Measurements from ENCODE around the gene HIVEP3. TPM values are rescaled to one million over a fixed set of nuclear protein-coding genes. Genes with fewer than 3 reads are reported as not detected.

Gene HIVEP3
- total and polyA plus RNA-seq, 2 of the 13 experiments (the other 11 are each of a cell fraction or from before 2014, with no cell fraction given): 0.05 TPM; not detected in 1

DNA sequence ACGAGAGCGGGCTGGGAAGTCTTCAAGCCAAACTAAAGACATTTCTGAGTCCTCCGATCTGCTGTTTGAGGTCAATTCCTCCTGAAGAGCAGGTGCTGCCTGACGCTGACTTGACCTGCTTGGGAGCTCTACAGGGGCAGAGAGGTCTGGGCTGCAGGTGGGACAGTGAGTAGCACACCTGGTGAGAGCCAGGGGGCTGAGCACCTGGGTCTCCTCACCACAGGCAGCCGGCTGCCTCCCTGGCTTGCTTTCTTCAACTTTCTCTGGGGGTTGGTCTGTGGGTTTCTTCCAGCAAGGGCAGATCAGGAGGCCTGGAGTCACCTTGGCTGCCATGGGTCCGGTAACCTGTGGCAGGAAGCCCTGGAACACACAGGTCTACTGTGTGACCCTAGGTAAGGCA is 326.8 kb downstream of the HIVEP3 start:
- no peaks in the 10 kb centered on the region for H4K20me1 ChIP-seq (ENCODE audit: insufficient read depth, low read length)
- CTCF ChIA-PET (ENCODE audit: low intra/inter-chr PET ratio, low total read pairs): no interaction called here
- TF ChIP-seq ZFP1 (CRISPR knock-in tag; IDR thresholded peaks at IDR 0.05) (no peak), CC2D1A (CRISPR knock-in tag; IDR thresholded peaks at IDR 0.05) (no peak), ZFP36L1 (CRISPR knock-in tag; IDR thresholded peaks at IDR 0.05) (no peak), NCOR1 (IDR thresholded peaks at IDR 0.05; ENCODE audit: borderline replicate concordance, low read length) (no peak)
- TF ChIP-seq, protein P1, sequence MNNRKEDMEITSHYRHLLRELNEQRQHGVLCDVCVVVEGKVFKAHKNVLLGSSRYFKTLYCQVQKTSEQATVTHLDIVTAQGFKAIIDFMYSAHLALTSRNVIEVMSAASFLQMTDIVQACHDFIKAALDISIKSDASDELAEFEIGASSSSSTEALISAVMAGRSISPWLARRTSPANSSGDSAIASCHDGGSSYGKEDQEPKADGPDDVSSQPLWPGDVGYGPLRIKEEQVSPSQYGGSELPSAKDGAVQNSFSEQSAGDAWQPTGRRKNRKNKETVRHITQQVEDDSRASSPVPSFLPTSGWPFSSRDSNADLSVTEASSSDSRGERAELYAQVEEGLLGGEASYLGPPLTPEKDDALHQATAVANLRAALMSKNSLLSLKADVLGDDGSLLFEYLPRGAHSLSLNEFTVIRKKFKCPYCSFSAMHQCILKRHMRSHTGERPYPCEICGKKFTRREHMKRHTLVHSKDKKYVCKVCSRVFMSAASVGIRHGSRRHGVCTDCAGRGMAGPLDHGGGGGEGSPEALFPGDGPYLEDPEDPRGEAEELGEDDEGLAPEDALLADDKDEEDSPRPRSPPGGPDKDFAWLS (CRISPR knock-in tag; IDR thresholded peaks at IDR 0.05; ENCODE audit: borderline replicate concordance): no peak
- H3K27me3 ChIP-seq (ENCODE audit: control insufficient read depth in 1 of 2, insufficient read depth in 2 of 2, low read length in 2 of 2): peaks cover 0 to 9% of the 10 kb centered on the region in 2 experiments; a peak in 3 of 5 replicates
- no peak overlapping the region for H3K9ac ChIP-seq (ENCODE audit: insufficient read depth, low read depth, low read length)
- POLR2A ChIA-PET: no interaction called here
- in situ Hi-C loops (cut with HindIII; ENCODE audit: extremely low pct_ligation_motif_present, low pct_unique_long_range_greater_than_20kb): no loop called here
- no peak for ATAC-seq
- no peaks in the 10 kb centered on the region for H3K36me3 ChIP-seq (replicated peaks in 1 of 2; ENCODE audit: control insufficient read depth in 1 of 2, insufficient read depth in 2 of 2, low read length in 2 of 2)
- FAIRE-seq: no peak
- no TSS peak for BruUV-seq (replicated peaks)
- intact Hi-C loops (cut with micrococcal nuclease; ENCODE audit: unreplicated experiment): no loop called here
- no peak for DNase-seq (ENCODE audit: low spot score)
- H3K4me2 ChIP-seq (ENCODE audit: low read depth, low read length): no peak overlapping the region
- WGBS (ENCODE audit: low lambda C conversion rate): 35% methylated on average over 6 of the region's 6 CpGs
- no peaks in the 10 kb centered on the region for H3K9me3 ChIP-seq (ENCODE audit: low read length)
- H3K79me2 ChIP-seq (ENCODE audit: insufficient read depth, low read length): no peaks in the 10 kb centered on the region
- no peak overlapping the region for H3K27ac ChIP-seq (ENCODE audit: extremely low read length, insufficient read depth, low read length)
- no peak overlapping the region for H3K4me3 ChIP-seq (replicated peaks in 1 of 3; ENCODE audit: insufficient read depth in 1 of 3, low read depth in 2 of 3, low read length in 3 of 3)
- H3K4me1 ChIP-seq (ENCODE audit: insufficient read depth, low read length): no peaks in the 10 kb centered on the region
- H2AFZ ChIP-seq (ENCODE audit: low read length): no peak overlapping the region

DNA sequence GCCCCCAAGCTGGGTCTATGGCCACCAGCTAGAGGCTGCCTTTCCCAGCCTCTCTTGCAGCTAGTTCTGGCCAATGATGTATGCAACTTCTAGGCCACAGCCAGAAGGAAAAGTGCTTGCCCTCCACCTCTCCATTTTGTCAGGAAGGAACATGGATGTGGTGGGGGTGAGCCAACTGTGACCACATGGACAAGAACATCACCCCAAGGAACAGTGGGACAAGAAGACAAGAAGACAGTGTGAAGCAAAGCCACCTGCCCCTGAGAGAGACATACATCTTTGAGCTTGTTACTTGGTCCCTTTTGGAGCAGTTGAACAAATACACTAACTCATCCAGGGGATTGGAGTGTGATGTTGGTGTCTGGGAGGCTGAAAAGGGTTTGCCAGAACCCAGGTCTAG is 328.4 kb downstream of the HIVEP3 start:
- no peak for ATAC-seq
- DNase-seq (ENCODE audit: low spot score): no peak
- Histone ChIP-seq H3K79me2 (ENCODE audit: insufficient read depth, low read length) (no peaks in the 10 kb centered on the region), H3K27me3 (ENCODE audit: control insufficient read depth in 1 of 2, insufficient read depth in 2 of 2, low read length in 2 of 2) (peaks cover 0 to 9% of the 10 kb centered on the region in 2 experiments; a peak in 3 of 5 replicates), H3K4me1 (ENCODE audit: insufficient read depth, low read length) (no peaks in the 10 kb centered on the region), H2AFZ (ENCODE audit: low read length) (no peak overlapping the region), H3K36me3 (replicated peaks in 1 of 2; ENCODE audit: control insufficient read depth in 1 of 2, insufficient read depth in 2 of 2, low read length in 2 of 2) (no peaks in the 10 kb centered on the region), H3K4me2 (ENCODE audit: low read depth, low read length) (no peak overlapping the region), H3K9me3 (ENCODE audit: low read length) (no peaks in the 10 kb centered on the region), H3K4me3 (replicated peaks in 1 of 3; ENCODE audit: insufficient read depth in 1 of 3, low read depth in 2 of 3, low read length in 3 of 3) (no peak overlapping the region), H3K9ac (ENCODE audit: insufficient read depth, low read depth, low read length) (no peak overlapping the region), H3K27ac (ENCODE audit: extremely low read length, insufficient read depth, low read length) (no peak overlapping the region), H4K20me1 (ENCODE audit: insufficient read depth, low read length) (no peaks in the 10 kb centered on the region)
- POLR2A ChIA-PET: no interaction called here
- intact Hi-C loops (cut with micrococcal nuclease; ENCODE audit: unreplicated experiment): no loop called here
- no TSS peak for BruUV-seq (replicated peaks)
- CTCF ChIA-PET (ENCODE audit: low intra/inter-chr PET ratio, low total read pairs): no interaction called here
- in situ Hi-C loops (cut with HindIII; ENCODE audit: extremely low pct_ligation_motif_present, low pct_unique_long_range_greater_than_20kb): no loop called here
- FAIRE-seq: no peak
- TF ChIP-seq, protein P2, sequence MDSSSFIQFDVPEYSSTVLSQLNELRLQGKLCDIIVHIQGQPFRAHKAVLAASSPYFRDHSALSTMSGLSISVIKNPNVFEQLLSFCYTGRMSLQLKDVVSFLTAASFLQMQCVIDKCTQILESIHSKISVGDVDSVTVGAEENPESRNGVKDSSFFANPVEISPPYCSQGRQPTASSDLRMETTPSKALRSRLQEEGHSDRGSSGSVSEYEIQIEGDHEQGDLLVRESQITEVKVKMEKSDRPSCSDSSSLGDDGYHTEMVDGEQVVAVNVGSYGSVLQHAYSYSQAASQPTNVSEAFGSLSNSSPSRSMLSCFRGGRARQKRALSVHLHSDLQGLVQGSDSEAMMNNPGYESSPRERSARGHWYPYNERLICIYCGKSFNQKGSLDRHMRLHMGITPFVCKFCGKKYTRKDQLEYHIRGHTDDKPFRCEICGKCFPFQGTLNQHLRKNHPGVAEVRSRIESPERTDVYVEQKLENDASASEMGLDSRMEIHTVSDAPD (CRISPR knock-in tag; IDR thresholded peaks at IDR 0.05): no peak
- TF ChIP-seq, protein P3, sequence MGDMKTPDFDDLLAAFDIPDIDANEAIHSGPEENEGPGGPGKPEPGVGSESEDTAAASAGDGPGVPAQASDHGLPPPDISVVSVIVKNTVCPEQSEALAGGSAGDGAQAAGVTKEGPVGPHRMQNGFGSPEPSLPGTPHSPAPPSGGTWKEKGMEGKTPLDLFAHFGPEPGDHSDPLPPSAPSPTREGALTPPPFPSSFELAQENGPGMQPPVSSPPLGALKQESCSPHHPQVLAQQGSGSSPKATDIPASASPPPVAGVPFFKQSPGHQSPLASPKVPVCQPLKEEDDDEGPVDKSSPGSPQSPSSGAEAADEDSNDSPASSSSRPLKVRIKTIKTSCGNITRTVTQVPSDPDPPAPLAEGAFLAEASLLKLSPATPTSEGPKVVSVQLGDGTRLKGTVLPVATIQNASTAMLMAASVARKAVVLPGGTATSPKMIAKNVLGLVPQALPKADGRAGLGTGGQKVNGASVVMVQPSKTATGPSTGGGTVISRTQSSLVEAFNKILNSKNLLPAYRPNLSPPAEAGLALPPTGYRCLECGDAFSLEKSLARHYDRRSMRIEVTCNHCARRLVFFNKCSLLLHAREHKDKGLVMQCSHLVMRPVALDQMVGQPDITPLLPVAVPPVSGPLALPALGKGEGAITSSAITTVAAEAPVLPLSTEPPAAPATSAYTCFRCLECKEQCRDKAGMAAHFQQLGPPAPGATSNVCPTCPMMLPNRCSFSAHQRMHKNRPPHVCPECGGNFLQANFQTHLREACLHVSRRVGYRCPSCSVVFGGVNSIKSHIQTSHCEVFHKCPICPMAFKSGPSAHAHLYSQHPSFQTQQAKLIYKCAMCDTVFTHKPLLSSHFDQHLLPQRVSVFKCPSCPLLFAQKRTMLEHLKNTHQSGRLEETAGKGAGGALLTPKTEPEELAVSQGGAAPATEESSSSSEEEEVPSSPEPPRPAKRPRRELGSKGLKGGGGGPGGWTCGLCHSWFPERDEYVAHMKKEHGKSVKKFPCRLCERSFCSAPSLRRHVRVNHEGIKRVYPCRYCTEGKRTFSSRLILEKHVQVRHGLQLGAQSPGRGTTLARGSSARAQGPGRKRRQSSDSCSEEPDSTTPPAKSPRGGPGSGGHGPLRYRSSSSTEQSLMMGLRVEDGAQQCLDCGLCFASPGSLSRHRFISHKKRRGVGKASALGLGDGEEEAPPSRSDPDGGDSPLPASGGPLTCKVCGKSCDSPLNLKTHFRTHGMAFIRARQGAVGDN (CRISPR knock-in tag; IDR thresholded peaks at IDR 0.05): no peak
- TF ChIP-seq, protein P4, sequence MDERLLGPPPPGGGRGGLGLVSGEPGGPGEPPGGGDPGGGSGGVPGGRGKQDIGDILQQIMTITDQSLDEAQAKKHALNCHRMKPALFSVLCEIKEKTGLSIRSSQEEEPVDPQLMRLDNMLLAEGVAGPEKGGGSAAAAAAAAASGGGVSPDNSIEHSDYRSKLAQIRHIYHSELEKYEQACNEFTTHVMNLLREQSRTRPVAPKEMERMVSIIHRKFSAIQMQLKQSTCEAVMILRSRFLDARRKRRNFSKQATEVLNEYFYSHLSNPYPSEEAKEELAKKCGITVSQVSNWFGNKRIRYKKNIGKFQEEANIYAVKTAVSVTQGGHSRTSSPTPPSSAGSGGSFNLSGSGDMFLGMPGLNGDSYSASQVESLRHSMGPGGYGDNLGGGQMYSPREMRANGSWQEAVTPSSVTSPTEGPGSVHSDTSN (CRISPR knock-in tag; IDR thresholded peaks at IDR 0.05): no peak
- TF ChIP-seq, protein P5, sequence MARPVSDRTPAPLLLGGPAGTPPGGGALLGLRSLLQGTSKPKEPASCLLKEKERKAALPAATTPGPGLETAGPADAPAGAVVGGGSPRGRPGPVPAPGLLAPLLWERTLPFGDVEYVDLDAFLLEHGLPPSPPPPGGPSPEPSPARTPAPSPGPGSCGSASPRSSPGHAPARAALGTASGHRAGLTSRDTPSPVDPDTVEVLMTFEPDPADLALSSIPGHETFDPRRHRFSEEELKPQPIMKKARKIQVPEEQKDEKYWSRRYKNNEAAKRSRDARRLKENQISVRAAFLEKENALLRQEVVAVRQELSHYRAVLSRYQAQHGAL (CRISPR knock-in tag; IDR thresholded peaks at IDR 0.05; ENCODE audit: not compliant biosample characterization): no peak
- no peak for TF ChIP-seq RBAK (CRISPR knock-in tag; IDR thresholded peaks at IDR 0.05)

Data from HepG2 (cell line).